ENCODE measurements around the gene TSEN2. TPM values are rescaled to one million over a fixed set of nuclear protein-coding genes. Genes with fewer than 3 reads are reported as not detected.

TSEN2 gene
- total RNA-seq, 1 donor from 2014 or later, result 8.7 TPM

GRCh38 chr3:12449889-12450682, 34.2 kb upstream of the TSEN2 start:
- Mint-ChIP-seq H3K27me3 (ENCODE audit: unreplicated experiment) (peaks cover 5% of the 10 kb centered on the region), H3K4me1 (ENCODE audit: unreplicated experiment) (peaks cover 2% of the 10 kb centered on the region), H3K9me3 (ENCODE audit: unreplicated experiment) (no peaks in the 10 kb centered on the region), H3K36me3 (ENCODE audit: low read depth, unreplicated experiment) (no peaks in the 10 kb centered on the region), H3K4me3 (ENCODE audit: unreplicated experiment) (no peak overlapping the region), H3K27ac (ENCODE audit: unreplicated experiment) (no peak overlapping the region)
- no peak for TF ChIP-seq CTCF (IDR thresholded peaks at IDR 0.05; ENCODE audit: unreplicated experiment)
- no peak for DNase-seq (ENCODE audit: low spot score)

GRCh38 chr3:12451481-12451880, 32.8 kb upstream of the TSEN2 start:
- Mint-ChIP-seq H3K4me1 (ENCODE audit: unreplicated experiment) (no peaks in the 10 kb centered on the region), H3K9me3 (ENCODE audit: unreplicated experiment) (no peaks in the 10 kb centered on the region), H3K27me3 (ENCODE audit: unreplicated experiment) (peaks cover 5% of the 10 kb centered on the region), H3K4me3 (ENCODE audit: unreplicated experiment) (no peak overlapping the region), H3K27ac (ENCODE audit: unreplicated experiment) (no peak overlapping the region), H3K36me3 (ENCODE audit: low read depth, unreplicated experiment) (no peaks in the 10 kb centered on the region)
- TF ChIP-seq CTCF (IDR thresholded peaks at IDR 0.05; ENCODE audit: unreplicated experiment), result no peak
- DNase-seq (ENCODE audit: low spot score), result no peak

GRCh38 chr3:12451960-12452359, 32.3 kb upstream of the TSEN2 start:
- H3K4me3 Mint-ChIP-seq (ENCODE audit: unreplicated experiment), result no peak overlapping the region

GRCh38 chr3:12452361-12453330, 31.6 kb upstream of the TSEN2 start:
- Mint-ChIP-seq H3K4me3 (ENCODE audit: unreplicated experiment) (no peak overlapping the region), H3K27me3 (ENCODE audit: unreplicated experiment) (peaks cover 2% of the 10 kb centered on the region), H3K36me3 (ENCODE audit: low read depth, unreplicated experiment) (no peaks in the 10 kb centered on the region), H3K9me3 (ENCODE audit: unreplicated experiment) (no peaks in the 10 kb centered on the region), H3K27ac (ENCODE audit: unreplicated experiment) (no peak overlapping the region), H3K4me1 (ENCODE audit: unreplicated experiment) (no peaks in the 10 kb centered on the region)
- no peak for TF ChIP-seq CTCF (IDR thresholded peaks at IDR 0.05; ENCODE audit: unreplicated experiment)
- DNase-seq (ENCODE audit: low spot score), result no peak

More at GRCh38 chr3:12451960-12452359, 32.3 kb upstream of the TSEN2 start:
- Mint-ChIP-seq H3K36me3 (ENCODE audit: low read depth, unreplicated experiment) (no peaks in the 10 kb centered on the region), H3K27ac (ENCODE audit: unreplicated experiment) (no peak overlapping the region), H3K27me3 (ENCODE audit: unreplicated experiment) (peaks cover 5% of the 10 kb centered on the region), H3K9me3 (ENCODE audit: unreplicated experiment) (no peaks in the 10 kb centered on the region), H3K4me1 (ENCODE audit: unreplicated experiment) (no peaks in the 10 kb centered on the region)
- no peak for DNase-seq (ENCODE audit: low spot score)
- no peak for TF ChIP-seq CTCF (IDR thresholded peaks at IDR 0.05; ENCODE audit: unreplicated experiment)
